DMS53 treated with DMSO at 0.1 percent for 48 hours (cell line): ENCODE data around the gene FEV.

Source experiments
- DNase-seq: peaks from one replicate; lab custom pipeline; 2025; ENCODE audit not compliant: unreplicated experiment; lab: John Stamatoyannopoulos, UW

Gene FEV

DNA sequence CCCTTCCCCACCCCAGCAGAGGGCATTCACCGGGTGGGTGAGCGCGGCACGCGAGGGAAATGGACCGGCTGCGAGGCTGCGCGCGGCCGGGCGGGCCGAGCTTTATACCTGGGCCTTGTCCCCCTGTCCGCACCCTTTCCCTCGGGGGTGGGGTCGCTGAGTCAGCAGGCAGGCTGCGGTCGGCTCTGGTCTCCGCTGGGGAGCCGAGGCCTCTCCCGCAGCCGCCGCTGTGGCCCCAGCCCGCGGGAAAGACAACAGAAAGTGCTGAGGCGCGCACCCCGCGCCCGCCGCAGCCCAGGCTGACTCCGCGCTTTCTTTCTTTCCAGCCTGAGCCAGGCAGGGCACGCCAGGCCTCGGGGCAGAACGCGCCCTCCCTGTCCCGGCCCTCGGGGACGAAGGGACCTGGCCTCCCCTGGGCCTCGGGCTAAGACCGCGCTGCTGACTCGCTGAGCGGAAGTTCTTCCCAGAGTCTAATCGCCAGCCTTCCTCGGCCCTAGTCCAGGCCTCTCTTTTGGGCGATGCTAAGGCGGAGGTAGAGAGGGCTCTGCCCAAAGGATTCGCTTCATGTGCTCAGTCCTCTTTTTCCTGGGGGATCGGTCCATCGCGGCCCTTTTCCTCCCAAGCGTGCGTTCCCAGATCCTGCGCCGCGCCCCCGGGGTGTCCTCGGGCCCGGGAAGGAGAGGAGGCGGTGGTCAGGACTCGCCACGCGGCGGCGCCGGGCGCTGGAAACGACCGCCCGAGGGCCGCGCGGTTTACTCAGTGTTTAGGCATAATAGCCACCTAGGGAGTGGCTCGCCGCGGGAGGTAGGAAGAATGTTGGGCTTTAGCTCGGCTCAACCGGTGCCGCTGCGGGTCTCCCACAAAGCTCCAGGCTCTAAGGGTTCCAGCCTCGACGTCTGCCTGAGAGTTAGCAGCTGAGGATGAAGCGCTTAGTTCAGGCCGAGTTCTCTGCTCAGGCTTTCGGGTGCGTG, 8.6 kb upstream of the FEV start, which contains the start of gene CRYBA2:
CRYBA2 (minus strand) TSS at position 78 of the 971 bp plus-strand sequence. CDS start 246 bp downstream, outside the sequence.
- DNase-seq, result peak; percentile 26

DNA sequence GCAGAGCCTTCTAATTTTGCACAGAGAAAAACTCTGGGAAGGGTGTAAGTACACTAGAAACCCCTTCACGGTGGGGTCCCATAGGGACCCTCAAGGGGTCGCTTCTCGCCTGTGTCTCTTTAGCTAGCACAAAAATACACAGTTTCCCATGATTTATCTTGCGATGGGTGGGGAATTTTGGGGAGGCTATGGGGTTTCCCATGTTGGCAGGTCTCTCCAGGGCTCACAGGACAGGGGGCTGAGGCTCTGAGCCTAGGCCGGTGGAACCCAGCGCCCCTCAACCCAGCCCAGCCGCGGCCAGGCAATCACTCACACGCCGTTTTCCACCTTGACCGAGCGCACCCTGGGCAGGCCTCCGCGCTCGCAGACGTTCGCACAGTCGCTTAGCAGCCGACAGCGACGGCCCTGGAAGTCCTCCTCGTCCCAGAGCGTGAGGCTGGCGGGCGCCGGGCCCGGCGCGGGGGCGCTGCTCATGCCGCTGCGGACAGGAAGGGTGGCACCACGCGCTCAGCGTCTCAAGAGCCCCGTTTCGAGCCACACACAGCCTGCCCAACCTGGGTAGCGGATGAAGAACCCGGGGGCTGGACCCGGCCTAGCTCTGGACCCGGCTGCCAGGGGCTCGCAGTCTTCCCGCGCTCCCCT, 7.8 kb upstream of the FEV start:
- no peak for DNase-seq

GRCh38 chr2:218992196-218992595, 7.2 kb upstream of the FEV start:
- DNase-seq, result no peak

DNA sequence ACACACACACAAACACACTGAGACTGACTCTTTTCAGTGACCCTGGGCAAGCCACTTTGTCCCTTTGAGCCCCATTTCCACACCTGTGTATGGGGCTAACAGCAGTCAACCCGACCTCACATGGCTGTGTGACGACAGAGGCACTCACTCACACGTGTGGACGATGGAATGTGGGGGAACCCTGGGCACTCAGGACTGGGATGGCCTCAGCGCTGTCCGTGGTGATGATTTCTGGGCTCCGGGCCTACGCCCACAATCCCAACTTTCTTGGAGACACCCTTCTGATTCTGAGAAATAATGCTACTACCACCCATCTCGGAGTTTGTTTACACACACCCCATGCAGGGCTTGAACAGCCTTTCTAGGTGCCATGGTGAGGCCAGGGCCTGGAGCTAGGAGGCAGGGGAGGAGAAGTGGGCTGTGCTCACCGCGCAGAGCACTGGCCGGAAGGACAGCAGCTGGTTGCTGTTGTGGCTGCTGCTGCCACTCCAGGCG, 6.7 kb upstream of the FEV start:
- no peak for DNase-seq

DNA sequence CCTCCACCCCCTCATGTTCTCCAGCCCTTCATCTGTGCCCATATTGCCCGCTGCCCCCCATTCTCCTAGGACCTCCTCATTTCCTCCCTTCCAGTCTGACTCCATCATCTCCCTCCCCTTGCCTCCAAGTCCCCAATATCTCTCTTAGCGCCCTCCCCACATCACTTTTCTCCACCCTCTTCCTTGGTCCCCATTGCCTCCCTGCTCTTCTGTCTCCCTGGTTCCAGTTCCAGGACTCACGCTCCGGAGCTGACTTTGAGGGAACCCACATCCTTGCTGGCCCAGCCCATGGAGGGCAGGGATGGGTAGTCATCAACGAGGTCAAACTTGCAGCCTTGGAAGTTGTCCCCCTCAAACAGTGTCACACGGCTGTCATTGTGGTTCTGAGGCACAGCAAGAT, 5.6 kb upstream of the FEV start:
- DNase-seq, result no peak

- no peak for DNase-seq
These were observed 5.1 kb upstream of the FEV start for GRCh38 chr2:218990052-218990451.

GRCh38 chr2:218988650-218989049, 3.7 kb upstream of the FEV start:
- DNase-seq, result no peak

DNA sequence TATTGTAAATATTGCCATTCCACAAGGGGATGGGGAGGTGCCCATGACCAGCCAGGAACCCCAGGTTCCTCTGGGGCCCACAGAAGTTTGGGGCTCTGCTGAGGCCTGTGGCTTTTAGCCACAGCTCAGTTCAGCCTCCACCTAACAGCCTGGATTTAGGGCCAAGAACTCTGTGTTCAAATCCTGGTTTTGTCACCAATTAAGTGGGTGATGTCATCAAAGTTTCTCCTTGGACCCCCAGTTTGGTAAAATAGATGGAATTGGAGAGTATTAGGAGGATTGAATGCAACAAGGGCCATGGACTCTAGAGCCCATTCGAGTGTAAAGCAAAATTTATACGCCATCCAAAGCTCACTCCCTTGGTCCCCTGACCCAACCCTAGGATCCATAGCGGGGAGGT, 3.2 kb upstream of the FEV start:
- DNase-seq, result no peak

DNA sequence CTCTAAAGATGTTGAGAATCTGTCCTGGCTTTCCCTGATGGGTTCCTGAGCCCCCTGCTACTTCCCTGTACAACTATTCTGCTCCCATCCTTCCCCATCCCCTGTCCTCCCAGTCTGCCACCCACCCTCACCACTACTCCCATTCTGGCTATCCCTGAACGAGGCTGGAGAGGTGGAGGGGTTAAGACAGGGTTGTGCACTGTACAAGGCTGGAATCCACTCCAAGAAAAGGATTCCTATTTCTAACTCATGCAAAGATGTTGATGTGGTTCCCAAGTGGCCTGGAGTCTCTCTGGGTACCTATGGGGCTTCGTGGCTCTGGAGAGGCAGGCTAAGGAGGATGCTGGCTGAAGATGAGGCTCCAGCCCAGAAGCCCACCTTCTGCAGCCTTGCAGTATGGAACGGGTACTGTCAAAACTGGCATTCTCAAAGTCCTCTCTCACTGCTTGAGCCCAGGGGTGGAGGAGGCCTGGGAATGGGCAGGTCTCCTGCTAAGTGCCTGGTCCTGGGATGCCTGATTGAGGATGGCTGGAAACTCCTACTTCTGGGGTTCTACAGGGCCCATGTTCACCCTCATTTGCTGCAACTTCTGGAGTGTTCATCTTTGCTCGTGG, 1.3 kb upstream of the FEV start:
- no peak for DNase-seq

GRCh38 chr2:218985325-218986091, 524 bp upstream of the FEV start:
- no peak for DNase-seq

GRCh38 chr2:218984239-218985020, 554 bp downstream of the FEV start:
- peak; percentile 34 for DNase-seq

GRCh38 chr2:218983934-218984238, 1.1 kb downstream of the FEV start:
- no peak for DNase-seq

DNA sequence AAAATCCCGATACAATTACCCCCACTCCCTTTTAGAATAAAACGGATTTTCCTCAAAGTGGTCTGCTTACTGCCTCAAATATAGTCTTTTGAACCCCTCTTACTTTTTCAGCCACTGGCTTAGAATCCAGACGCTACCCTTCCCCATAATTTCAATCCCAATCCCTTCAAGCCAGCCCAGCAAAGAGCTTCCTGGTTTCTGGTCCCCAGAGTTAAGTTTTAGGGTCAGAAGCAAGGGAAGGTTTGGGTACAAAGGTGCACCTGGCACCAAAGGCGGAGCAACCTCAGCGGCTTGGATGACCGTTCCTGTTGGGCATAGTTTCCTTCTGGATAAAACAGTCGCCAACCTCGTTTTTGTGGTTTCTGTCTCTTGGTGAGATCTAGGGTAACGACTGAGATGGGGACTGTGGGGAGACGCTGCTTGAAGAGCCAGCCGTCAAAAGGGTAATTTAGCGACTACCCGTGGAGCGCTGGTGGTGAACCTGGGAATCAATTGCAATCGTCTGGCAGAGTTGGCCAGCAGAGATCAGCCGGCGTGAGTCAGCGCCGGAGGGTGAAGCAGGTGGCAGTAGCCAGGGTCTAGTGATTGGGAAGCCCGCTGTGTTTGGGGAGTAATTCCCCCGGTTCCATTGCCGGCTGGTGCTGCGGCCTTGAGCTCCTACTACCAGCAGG, 1.6 kb downstream of the FEV start:
- DNase-seq, result peak; percentile 17

GRCh38 chr2:218982586-218983262, 2.3 kb downstream of the FEV start:
- no peak for DNase-seq

- DNase-seq, result no peak
These were observed 3.0 kb downstream of the FEV start for GRCh38 chr2:218981881-218982585.

- DNase-seq, result no peak
These were observed 3.5 kb downstream of the FEV start for GRCh38 chr2:218981390-218981880.

GRCh38 chr2:218980735-218981389, 4.1 kb downstream of the FEV start:
- peak; percentile 20 for DNase-seq
